ENCODE measurements around the gene OGFOD1.
A peak's percentile ranks its signal among the peaks of the same experiment; 100 is the strongest.

The OGFOD1 gene

GRCh38 chr16:56424404-56424764 lies 27.0 kb upstream of the OGFOD1 start:
- no peak for TF ChIP-seq CTCF (IDR thresholded peaks at IDR 0.05)
- peak overlapping the region; percentile 97 for H3K4me3 Mint-ChIP-seq
- peak overlapping the region; percentile 86 for H3K27ac Mint-ChIP-seq
- peaks cover 44% of the 10 kb centered on the region for H3K4me1 Mint-ChIP-seq
- H3K9me3 Mint-ChIP-seq: no peaks in the 10 kb centered on the region
- H3K27me3 Mint-ChIP-seq (ENCODE audit: low read depth, poor library complexity): peaks cover 3% of the 10 kb centered on the region
- H3K36me3 Mint-ChIP-seq (ENCODE audit: low read depth): peaks cover 9% of the 10 kb centered on the region
- DNase-seq: no peak

- H3K27ac Mint-ChIP-seq: no peak overlapping the region
- H3K27me3 Mint-ChIP-seq (ENCODE audit: low read depth, poor library complexity): peaks cover 3% of the 10 kb centered on the region
- H3K9me3 Mint-ChIP-seq: no peaks in the 10 kb centered on the region
- H3K4me3 Mint-ChIP-seq: peak overlapping the region; percentile 97
- no peak for TF ChIP-seq CTCF (IDR thresholded peaks at IDR 0.05)
- DNase-seq: peak; percentile 67
- peaks cover 11% of the 10 kb centered on the region for H3K36me3 Mint-ChIP-seq (ENCODE audit: low read depth)
- H3K4me1 Mint-ChIP-seq: peaks cover 45% of the 10 kb centered on the region
Observed at GRCh38 chr16:56424791-56425438, 26.4 kb upstream of the OGFOD1 start.

- Mint-ChIP-seq H3K4me1 (peaks cover 40% of the 10 kb centered on the region), H3K4me3 (peak within 1 kb of the TSS; percentile 97), H3K27me3 (ENCODE audit: low read depth, poor library complexity) (peaks cover 3% of the 10 kb centered on the region), H3K27ac (peak within 1 kb of the TSS; percentile 86), H3K9me3 (no peaks in the 10 kb centered on the region), H3K36me3 (ENCODE audit: low read depth) (peaks cover 11% of the 10 kb centered on the region)
- TF ChIP-seq CTCF (IDR thresholded peaks at IDR 0.05): no peak
- DNase-seq: peak; percentile 77
Observed at GRCh38 chr16:56425439-56425832, 25.9 kb upstream of the OGFOD1 start, which contains the start of gene AMFR. Gene AMFR, minus strand, starts transcription at chr16:56425545. Its CDS starts 218 bp downstream, at chr16:56425327.

- TF ChIP-seq CTCF (IDR thresholded peaks at IDR 0.05): no peak
- no peak for DNase-seq
Observed at GRCh38 chr16:56426585-56426984, 24.8 kb upstream of the OGFOD1 start.

GRCh38 chr16:56428091-56428490 lies 23.3 kb upstream of the OGFOD1 start:
- Mint-ChIP-seq H3K9me3 (no peaks in the 10 kb centered on the region), H3K27me3 (ENCODE audit: low read depth, poor library complexity) (peaks cover 3% of the 10 kb centered on the region), H3K4me3 (no peak overlapping the region), H3K4me1 (peaks cover 19% of the 10 kb centered on the region), H3K36me3 (ENCODE audit: low read depth) (peaks cover 31% of the 10 kb centered on the region), H3K27ac (no peak overlapping the region)
- no peak for DNase-seq
- TF ChIP-seq CTCF (IDR thresholded peaks at IDR 0.05): no peak

More at GRCh38 chr16:56426585-56426984, 24.8 kb upstream of the OGFOD1 start:
- peaks cover 34% of the 10 kb centered on the region for H3K4me1 Mint-ChIP-seq
- H3K4me3 Mint-ChIP-seq: peak overlapping the region; percentile 77
- H3K36me3 Mint-ChIP-seq (ENCODE audit: low read depth): peaks cover 22% of the 10 kb centered on the region
- no peak overlapping the region for H3K27ac Mint-ChIP-seq
- peaks cover 3% of the 10 kb centered on the region for H3K27me3 Mint-ChIP-seq (ENCODE audit: low read depth, poor library complexity)
- H3K9me3 Mint-ChIP-seq: no peaks in the 10 kb centered on the region

GRCh38 chr16:56436258-56436657 lies 15.1 kb upstream of the OGFOD1 start:
- Mint-ChIP-seq H3K36me3 (ENCODE audit: low read depth) (peaks cover 67% of the 10 kb centered on the region), H3K27ac (no peak overlapping the region), H3K27me3 (ENCODE audit: low read depth, poor library complexity) (no peaks in the 10 kb centered on the region), H3K4me1 (no peaks in the 10 kb centered on the region), H3K9me3 (no peaks in the 10 kb centered on the region), H3K4me3 (no peak overlapping the region)
- no peak for DNase-seq
- TF ChIP-seq CTCF (IDR thresholded peaks at IDR 0.05): no peak

Data from nephron progenitor cell (in vitro differentiated cells).